Measurements from ENCODE around the gene LUC7L.

DNA sequence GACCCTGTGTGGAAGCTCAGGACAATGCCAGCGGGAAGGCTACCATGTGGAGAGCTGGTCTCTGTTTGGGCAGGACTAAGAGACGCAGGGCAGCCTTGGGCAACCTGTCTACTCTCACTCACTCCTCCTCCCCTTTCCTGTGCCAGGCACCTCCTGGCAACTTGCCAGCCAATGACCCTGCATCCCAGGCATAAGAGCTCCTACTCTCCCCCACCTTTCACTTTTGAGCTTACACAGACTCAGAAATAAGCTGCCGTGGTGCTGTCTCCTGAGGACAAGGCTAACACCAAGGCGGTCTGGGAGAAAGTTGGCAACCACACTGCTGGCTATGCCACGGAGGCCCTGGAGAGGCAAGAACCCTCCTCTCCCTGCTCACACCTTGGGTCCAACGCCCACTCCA is 60.8 kb downstream of the LUC7L start:
- TF ChIP-seq CTCF (IDR thresholded peaks at IDR 0.05) (no peak), BHLHE40 (IDR thresholded peaks at IDR 0.05; ENCODE audit: low read depth, low read length) (no peak), HDAC2 (IDR thresholded peaks at IDR 0.05) (no peak), POLR2A (IDR thresholded peaks at IDR 0.05; ENCODE audit: low read length) (no peak), SREBF2 (IDR thresholded peaks at IDR 0.05) (no peak), NFE2L2 (conservative IDR thresholded peaks at IDR 0.05; ENCODE audit: low read length) (no peak), RNF2 (IDR thresholded peaks at IDR 0.05; ENCODE audit: borderline replicate concordance, low read depth) (no peak), EP300 (IDR thresholded peaks at IDR 0.05) (no peak), ZFP36 (IDR thresholded peaks at IDR 0.05; ENCODE audit: borderline replicate concordance, partially characterized antibody) (no peak), SMC3 (IDR thresholded peaks at IDR 0.05) (no peak), MAX (IDR thresholded peaks at IDR 0.05) (no peak), MYC (IDR thresholded peaks at IDR 0.05; ENCODE audit: borderline replicate concordance, low read length) (no peak), ESRRA (IDR thresholded peaks at IDR 0.05; ENCODE audit: borderline replicate concordance, low read length) (no peak), CHD2 (IDR thresholded peaks at IDR 0.05; ENCODE audit: low read length, partially characterized antibody) (no peak)
